Measurements from ENCODE around the gene FBXO36. TPM values are rescaled to one million over a fixed set of nuclear protein-coding genes. Genes with fewer than 3 reads are reported as not detected.

Gene FBXO36
- total and polyA plus RNA-seq, 2 donors (not counting 1 experiment from before 2014, with no cell fraction given) = 3.5 to 5.0 TPM

- DNase-seq (ENCODE audit: low read depth in 2 of 2) = peak in 1 of 2 donors; percentile 9
- no peak overlapping the region for H3K27ac ChIP-seq (ENCODE audit: insufficient read depth, low read length)
- H3K9ac ChIP-seq (ENCODE audit: insufficient read depth, low read length) = no peak overlapping the region
- H3K4me3 ChIP-seq (replicated peaks in 1 of 4; ENCODE audit: control extremely low read depth in 1 of 4, insufficient read depth in 1 of 4, low read depth in 3 of 4, low read length in 4 of 4) = no peak overlapping the region
- no peaks in the 10 kb centered on the region for H3K36me3 ChIP-seq (ENCODE audit: control insufficient read depth, insufficient read depth, low read length)
- H3K9me3 ChIP-seq (ENCODE audit: control insufficient read depth, insufficient read depth, low read depth, low read length) = no peaks in the 10 kb centered on the region
- no peaks in the 10 kb centered on the region for H4K20me1 ChIP-seq (ENCODE audit: control insufficient read depth, extremely low read depth, insufficient read depth, low read length)
- no peaks in the 10 kb centered on the region for H3K4me1 ChIP-seq (ENCODE audit: control insufficient read depth, extremely low read depth, insufficient read depth, low read length)
- H3K79me2 ChIP-seq (ENCODE audit: control insufficient read depth, insufficient read depth, low read length) = no peaks in the 10 kb centered on the region
- H3K27me3 ChIP-seq (ENCODE audit: control insufficient read depth, insufficient read depth, low read length) = no peaks in the 10 kb centered on the region
- no peak overlapping the region for H3K4me2 ChIP-seq (ENCODE audit: extremely low read depth, insufficient read depth, low read length)
- H2AFZ ChIP-seq (ENCODE audit: low read length) = no peak overlapping the region
- TF ChIP-seq CTCF (conservative IDR thresholded peaks at IDR 0.05 in 1 of 2, IDR thresholded peaks at IDR 0.05 in 1 of 2; ENCODE audit: low read depth in 1 of 2, low read length in 2 of 2) (no peak), EZH2 (IDR thresholded peaks at IDR 0.05; ENCODE audit: low read length, missing control alignments) (no peak)
Measured at GRCh38 chr2:230042195-230042594, 119.9 kb downstream of the FBXO36 start.

GRCh38 chr2:230043025-230043424, 120.7 kb downstream of the FBXO36 start:
- Histone ChIP-seq H2AFZ (ENCODE audit: low read length) (no peak overlapping the region), H3K4me2 (ENCODE audit: extremely low read depth, insufficient read depth, low read length) (no peak overlapping the region), H3K27ac (ENCODE audit: insufficient read depth, low read length) (no peak overlapping the region), H4K20me1 (ENCODE audit: control insufficient read depth, extremely low read depth, insufficient read depth, low read length) (no peaks in the 10 kb centered on the region), H3K4me3 (replicated peaks in 1 of 4; ENCODE audit: control extremely low read depth in 1 of 4, insufficient read depth in 1 of 4, low read depth in 3 of 4, low read length in 4 of 4) (no peak overlapping the region), H3K27me3 (ENCODE audit: control insufficient read depth, insufficient read depth, low read length) (no peaks in the 10 kb centered on the region), H3K36me3 (ENCODE audit: control insufficient read depth, insufficient read depth, low read length) (no peaks in the 10 kb centered on the region), H3K79me2 (ENCODE audit: control insufficient read depth, insufficient read depth, low read length) (no peaks in the 10 kb centered on the region), H3K9ac (ENCODE audit: insufficient read depth, low read length) (no peak overlapping the region), H3K4me1 (ENCODE audit: control insufficient read depth, extremely low read depth, insufficient read depth, low read length) (no peaks in the 10 kb centered on the region), H3K9me3 (ENCODE audit: control insufficient read depth, insufficient read depth, low read depth, low read length) (no peaks in the 10 kb centered on the region)
- DNase-seq (ENCODE audit: low read depth in 2 of 2) = no peak
- no peak for TF ChIP-seq EZH2 (IDR thresholded peaks at IDR 0.05; ENCODE audit: low read length, missing control alignments)
- TF ChIP-seq CTCF (conservative IDR thresholded peaks at IDR 0.05 in 1 of 2, IDR thresholded peaks at IDR 0.05 in 1 of 2; ENCODE audit: low read depth in 1 of 2, low read length in 2 of 2) = no peak

- no peaks in the 10 kb centered on the region for H3K9me3 ChIP-seq (ENCODE audit: control insufficient read depth, insufficient read depth, low read depth, low read length)
- H3K27ac ChIP-seq (ENCODE audit: insufficient read depth, low read length) = no peak overlapping the region
- TF ChIP-seq EZH2 (IDR thresholded peaks at IDR 0.05; ENCODE audit: low read length, missing control alignments) (no peak), CTCF (conservative IDR thresholded peaks at IDR 0.05 in 1 of 2, IDR thresholded peaks at IDR 0.05 in 1 of 2; ENCODE audit: low read depth in 1 of 2, low read length in 2 of 2) (no peak)
- no peaks in the 10 kb centered on the region for H3K4me1 ChIP-seq (ENCODE audit: control insufficient read depth, extremely low read depth, insufficient read depth, low read length)
- no peak overlapping the region for H3K9ac ChIP-seq (ENCODE audit: insufficient read depth, low read length)
- H4K20me1 ChIP-seq (ENCODE audit: control insufficient read depth, extremely low read depth, insufficient read depth, low read length) = no peaks in the 10 kb centered on the region
- H2AFZ ChIP-seq (ENCODE audit: low read length) = no peak overlapping the region
- no peaks in the 10 kb centered on the region for H3K79me2 ChIP-seq (ENCODE audit: control insufficient read depth, insufficient read depth, low read length)
- H3K4me3 ChIP-seq (replicated peaks in 1 of 4; ENCODE audit: control extremely low read depth in 1 of 4, insufficient read depth in 1 of 4, low read depth in 3 of 4, low read length in 4 of 4) = no peak overlapping the region
- no peak for DNase-seq (ENCODE audit: low read depth in 2 of 2)
- H3K27me3 ChIP-seq (ENCODE audit: control insufficient read depth, insufficient read depth, low read length) = no peaks in the 10 kb centered on the region
- H3K36me3 ChIP-seq (ENCODE audit: control insufficient read depth, insufficient read depth, low read length) = no peaks in the 10 kb centered on the region
- no peak overlapping the region for H3K4me2 ChIP-seq (ENCODE audit: extremely low read depth, insufficient read depth, low read length)
Measured at GRCh38 chr2:230043461-230043860, 121.2 kb downstream of the FBXO36 start.

All from fibroblast of lung (primary cell).